GM20000 (cell line): ENCODE data around the gene INSR.

ENCODE experiments used
- DNase-seq: peaks from one replicate; pipeline ENCODE4 v3.0.0; 2012; ENCODE audit warnings: low spot score
- TF ChIP-seq, protein P1 (sequence below): IDR thresholded peaks from 2 replicates; pipeline ENCODE4 v1.5.1; 2012; ENCODE audit warnings: mild to moderate bottlenecking, control low read depth; ENCODE audit errors: extremely low read depth, missing control alignments

The INSR gene

DNA sequence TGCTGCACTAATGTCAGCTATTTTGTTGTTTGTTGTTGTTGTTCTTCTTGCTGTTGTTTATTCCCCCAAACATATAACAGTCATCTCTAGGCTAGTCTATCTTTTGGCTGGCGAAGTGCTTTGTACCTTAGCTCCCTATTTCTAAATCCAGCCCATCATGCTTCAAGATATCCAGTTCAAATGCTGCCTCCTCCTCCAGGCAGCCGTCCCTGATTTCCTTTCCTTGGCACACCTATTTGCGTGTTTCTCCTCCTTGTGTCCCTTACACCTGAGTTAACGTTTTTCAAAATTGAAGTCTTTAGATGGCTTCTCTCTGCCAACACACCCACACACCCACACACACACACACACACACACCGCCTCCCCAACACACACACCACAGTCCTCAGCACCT is 25.5 kb downstream of the INSR start:
- TF ChIP-seq, protein P1, sequence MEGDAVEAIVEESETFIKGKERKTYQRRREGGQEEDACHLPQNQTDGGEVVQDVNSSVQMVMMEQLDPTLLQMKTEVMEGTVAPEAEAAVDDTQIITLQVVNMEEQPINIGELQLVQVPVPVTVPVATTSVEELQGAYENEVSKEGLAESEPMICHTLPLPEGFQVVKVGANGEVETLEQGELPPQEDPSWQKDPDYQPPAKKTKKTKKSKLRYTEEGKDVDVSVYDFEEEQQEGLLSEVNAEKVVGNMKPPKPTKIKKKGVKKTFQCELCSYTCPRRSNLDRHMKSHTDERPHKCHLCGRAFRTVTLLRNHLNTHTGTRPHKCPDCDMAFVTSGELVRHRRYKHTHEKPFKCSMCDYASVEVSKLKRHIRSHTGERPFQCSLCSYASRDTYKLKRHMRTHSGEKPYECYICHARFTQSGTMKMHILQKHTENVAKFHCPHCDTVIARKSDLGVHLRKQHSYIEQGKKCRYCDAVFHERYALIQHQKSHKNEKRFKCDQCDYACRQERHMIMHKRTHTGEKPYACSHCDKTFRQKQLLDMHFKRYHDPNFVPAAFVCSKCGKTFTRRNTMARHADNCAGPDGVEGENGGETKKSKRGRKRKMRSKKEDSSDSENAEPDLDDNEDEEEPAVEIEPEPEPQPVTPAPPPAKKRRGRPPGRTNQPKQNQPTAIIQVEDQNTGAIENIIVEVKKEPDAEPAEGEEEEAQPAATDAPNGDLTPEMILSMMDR: no peak
- DNase-seq: no peak

DNA sequence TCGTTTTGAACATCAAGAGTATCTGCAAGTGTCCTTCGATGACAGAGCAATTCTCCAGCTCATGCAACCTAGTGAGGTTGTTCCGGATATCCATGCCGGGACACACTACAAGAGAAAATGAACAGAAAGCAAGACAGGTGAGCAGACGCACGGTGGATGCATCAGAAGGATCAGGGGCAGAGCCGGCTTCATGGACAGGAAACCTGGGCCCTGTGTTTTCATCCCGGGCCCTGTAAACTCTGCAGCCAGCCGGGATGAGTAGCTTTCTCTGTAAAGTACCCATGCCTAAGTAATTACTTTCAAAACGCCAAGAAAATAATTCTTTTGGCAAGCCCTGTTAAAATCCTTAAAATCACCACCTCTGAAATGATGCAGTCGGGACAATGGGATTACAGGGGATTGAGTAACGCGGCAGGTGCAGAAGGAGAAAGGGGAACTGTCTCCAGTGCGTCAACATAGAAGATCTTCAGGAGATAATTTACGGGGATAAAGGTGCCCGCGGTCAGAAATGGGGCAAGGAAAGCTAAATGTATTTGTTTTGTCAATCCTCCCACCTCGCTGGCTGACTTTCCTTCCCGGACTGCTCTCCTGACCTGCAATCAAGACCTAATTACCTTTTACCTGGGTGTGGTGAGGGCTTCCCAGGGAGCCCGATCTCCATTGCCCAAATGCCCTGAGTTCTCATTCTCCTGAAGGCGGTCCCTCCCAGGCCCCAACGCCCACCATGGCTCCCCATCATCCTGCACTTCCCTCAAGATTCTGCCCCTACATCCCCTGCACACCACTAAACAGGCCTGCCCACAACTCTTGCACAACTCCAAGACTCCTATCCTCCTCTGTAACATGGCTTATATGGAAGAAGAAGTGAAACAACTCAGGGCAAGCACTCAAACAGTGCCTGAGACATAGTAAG is 26.2 kb downstream of the INSR start:
- DNase-seq: no peak
- TF ChIP-seq, protein P1: no peak

DNA sequence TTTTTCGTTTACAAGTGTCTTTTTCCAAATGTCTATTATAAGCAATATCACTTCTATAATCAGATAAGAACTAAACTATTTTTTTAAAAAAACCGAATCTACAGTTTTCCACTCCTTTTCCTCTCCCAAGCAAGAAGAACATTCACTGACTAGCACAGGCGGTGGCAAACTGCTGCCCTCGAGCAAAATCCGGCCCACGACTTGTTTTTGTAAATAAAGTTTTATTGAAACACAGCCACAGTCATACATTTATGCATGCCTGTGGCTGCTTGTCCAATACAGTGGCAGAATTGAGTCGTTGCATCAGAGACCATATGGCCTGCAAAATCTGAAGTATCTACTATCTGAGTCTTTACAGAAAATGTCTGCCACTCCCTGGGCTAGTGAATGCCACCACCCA is 27.4 kb downstream of the INSR start:
- TF ChIP-seq, protein P1: no peak
- no peak for DNase-seq

DNA sequence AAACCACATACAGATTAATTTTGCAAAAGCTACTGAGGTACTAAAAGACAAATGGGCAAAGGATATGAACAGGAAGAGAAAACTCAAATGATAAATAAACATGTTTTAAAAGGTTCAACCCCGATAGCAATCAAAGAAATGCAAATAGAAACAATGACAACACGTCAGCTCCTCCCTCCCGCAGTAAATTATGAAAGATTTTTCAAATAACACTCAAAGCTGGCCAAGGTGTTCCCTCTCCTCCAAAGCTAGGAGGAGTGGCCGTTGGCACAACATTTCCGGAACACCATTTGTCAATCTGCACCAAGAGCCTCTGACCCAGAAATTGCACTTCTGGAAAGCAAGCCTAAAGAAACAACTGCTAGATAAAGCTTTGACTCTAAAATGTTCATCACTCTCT is 28.3 kb downstream of the INSR start:
- DNase-seq: no peak
- TF ChIP-seq, protein P1: no peak

DNA sequence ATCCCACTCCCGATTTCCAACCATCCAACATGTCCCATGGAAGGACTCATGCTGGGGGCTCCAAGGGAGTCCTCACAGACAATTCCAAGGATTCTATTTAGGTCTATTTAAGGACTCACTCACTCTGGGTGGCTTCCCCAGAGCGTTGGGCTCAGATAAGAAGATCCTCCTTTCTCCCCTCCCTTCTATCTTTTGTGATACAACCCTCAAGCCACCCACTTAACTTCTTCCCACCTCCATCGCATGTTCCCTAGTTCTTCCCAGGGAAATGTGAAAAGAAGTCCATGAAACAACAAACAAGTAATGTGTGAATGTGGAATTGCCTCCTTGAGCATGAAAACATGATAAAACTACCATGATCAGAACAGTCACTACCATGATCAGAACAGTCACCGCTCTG is 29.4 kb downstream of the INSR start:
- TF ChIP-seq, protein P1: no peak
- no peak for DNase-seq

DNA sequence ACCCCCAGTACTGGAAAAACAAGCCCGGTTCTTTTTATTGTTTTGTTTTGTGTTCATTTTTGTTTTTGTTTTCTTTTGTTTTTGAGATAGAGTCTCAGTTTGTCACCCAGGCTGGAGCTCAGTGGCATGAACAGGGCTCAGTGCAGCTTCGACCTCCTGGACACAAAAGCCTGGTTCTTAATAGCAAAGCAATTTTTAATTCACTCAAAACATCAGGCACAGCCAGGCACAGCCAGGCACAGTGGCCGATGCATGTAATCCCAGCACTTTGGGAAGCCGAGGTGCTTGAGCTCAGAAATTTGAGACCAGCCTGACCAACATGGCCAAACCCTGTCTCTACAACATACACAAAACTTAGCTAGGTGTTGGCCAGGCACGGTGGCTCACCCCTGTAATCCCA is 30.7 kb downstream of the INSR start:
- DNase-seq: no peak
- TF ChIP-seq, protein P1: no peak

DNA sequence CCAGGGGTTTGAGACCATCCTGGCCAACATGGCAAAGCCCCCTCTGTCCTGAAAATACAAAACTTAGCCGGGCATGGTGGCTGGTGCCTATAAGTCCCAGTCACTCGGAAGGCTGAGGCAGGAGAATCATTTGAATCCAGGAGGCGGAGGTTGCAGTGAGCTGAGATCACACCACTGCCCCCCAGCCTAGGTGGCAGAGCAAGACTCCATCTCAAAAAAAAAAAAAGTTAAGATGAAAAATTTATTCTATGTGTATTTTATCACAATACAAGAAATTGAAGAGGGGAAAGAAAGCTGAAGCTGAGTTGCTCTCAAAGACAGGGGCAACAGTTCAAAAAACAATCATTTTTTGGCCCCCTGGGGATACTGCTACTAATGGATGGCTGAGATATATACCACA is 31.1 kb downstream of the INSR start:
- TF ChIP-seq, protein P1: no peak
- DNase-seq: no peak
